Measurements from ENCODE around the gene MYD88.

MYD88 gene

DNA sequence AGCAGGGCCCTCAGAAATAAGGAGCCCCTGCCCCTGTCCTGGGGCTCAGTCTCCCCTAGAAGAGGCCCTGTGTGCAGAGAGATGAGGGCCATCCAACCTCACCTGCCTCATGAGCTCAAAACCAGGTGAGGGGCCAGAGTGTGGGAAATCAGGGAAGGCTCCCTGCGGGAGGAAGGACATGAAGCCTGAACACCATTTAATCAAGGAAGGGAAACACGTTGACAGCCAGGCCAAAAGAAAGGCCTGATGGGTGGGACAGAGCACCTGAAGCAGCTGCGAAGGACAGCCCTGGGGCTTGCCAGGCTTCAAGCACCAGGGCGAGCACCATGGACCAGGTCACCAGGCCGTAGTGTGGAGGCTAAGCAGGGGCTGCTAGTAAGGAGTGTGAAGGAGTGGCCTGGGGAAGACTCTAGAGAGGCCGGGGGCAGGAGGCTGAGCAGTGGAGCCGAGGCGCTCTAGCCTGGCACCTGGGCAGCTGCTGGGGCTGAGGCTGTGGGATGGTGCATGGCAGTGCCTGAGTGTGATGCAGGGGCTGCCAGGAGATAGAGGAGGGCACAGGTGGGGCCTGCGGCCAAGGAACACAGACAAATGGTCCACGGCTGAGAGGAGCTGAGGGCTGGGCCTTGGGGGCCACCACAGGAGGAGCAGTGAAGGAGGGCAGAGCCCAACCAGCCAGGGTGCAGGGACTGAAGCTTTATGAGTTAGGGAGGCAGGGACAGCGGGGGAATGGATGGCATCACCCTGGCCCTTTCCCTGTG lies 17.6 kb upstream of the MYD88 start:
- no peak overlapping the region for H3K9ac ChIP-seq (ENCODE audit: low read depth, low read length)
- H3K9me3 ChIP-seq (ENCODE audit: control insufficient read depth, insufficient read depth, low read length), result no peaks in the 10 kb centered on the region
- no peaks in the 10 kb centered on the region; the same call in 1 of the 2 replicates for H3K27me3 ChIP-seq (ENCODE audit: control insufficient read depth, insufficient read depth, low read length)
- no peaks in the 10 kb centered on the region for H3K4me1 ChIP-seq (ENCODE audit: control insufficient read depth, insufficient read depth, low read length)
- H3K36me3 ChIP-seq (ENCODE audit: control insufficient read depth, insufficient read depth, low read length), result peaks cover 44% of the 10 kb centered on the region
- no peak overlapping the region for H3K4me3 ChIP-seq (ENCODE audit: low read depth, low read length)
- H3K27ac ChIP-seq (ENCODE audit: low read depth, low read length), result no peak overlapping the region

DNA sequence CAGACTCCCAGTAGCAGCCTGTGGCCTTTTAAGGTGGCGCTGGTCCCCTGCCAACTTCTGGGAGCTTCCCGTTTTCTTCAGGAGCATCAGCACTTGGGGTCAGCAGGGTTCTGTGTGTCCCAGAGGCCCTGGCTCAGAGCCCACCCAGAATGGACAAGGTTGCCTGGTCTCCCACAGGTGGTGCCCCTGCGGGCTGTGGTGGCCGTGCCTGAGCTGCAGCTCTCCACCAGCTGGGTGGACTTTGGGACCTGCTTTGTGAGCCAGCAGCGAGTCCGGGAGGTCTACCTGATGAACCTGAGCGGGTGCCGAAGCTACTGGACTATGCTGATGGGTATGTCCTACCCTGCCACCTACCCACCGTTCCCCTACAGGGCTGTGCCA lies 17.0 kb upstream of the MYD88 start:
- no peak overlapping the region for H3K9ac ChIP-seq (ENCODE audit: low read depth, low read length)
- no peak overlapping the region for H3K27ac ChIP-seq (ENCODE audit: low read depth, low read length)
- H3K36me3 ChIP-seq (ENCODE audit: control insufficient read depth, insufficient read depth, low read length), result peaks cover 50% of the 10 kb centered on the region
- H3K9me3 ChIP-seq (ENCODE audit: control insufficient read depth, insufficient read depth, low read length), result no peaks in the 10 kb centered on the region
- no peaks in the 10 kb centered on the region for H3K4me1 ChIP-seq (ENCODE audit: control insufficient read depth, insufficient read depth, low read length)
- H3K27me3 ChIP-seq (ENCODE audit: control insufficient read depth, insufficient read depth, low read length), result no peaks in the 10 kb centered on the region
- H3K4me3 ChIP-seq (ENCODE audit: low read depth, low read length), result no peak overlapping the region

DNA sequence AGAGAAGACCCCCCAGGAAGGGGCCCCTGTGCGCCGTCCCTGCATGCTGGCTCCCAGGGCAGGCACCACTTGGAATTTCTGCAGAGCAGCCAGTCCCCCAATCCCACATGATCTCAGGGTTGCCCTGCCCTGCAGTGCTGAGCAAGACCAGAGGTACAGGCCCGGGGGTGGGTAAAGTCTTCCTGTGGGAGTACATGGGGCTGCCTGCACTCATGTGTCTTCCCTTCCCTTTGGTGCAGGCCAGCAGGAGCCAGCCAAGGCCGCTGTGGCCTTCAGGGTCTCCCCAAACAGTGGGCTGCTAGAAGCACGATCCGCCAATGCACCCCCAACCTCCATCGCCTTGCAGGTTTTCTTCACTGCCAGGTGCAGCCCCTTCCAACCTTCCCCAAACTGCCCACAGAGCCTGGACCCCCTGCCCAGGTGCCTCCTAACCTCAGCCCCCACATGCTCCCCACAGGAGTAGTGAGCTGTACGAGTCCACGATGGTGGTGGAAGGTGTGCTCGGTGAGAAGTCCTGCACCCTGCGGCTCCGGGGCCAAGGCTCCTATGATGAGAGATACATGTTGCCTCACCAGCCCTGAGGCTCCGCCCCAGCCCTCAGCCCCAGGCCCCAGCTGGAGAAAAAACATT lies 16.5 kb upstream of the MYD88 start:
- H3K9me3 ChIP-seq (ENCODE audit: control insufficient read depth, insufficient read depth, low read length), result no peaks in the 10 kb centered on the region
- no peak overlapping the region for H3K4me3 ChIP-seq (ENCODE audit: low read depth, low read length)
- H3K36me3 ChIP-seq (ENCODE audit: control insufficient read depth, insufficient read depth, low read length), result peaks cover 54% of the 10 kb centered on the region
- no peak overlapping the region for H3K9ac ChIP-seq (ENCODE audit: low read depth, low read length)
- H3K27ac ChIP-seq (ENCODE audit: low read depth, low read length), result no peak overlapping the region
- no peaks in the 10 kb centered on the region for H3K4me1 ChIP-seq (ENCODE audit: control insufficient read depth, insufficient read depth, low read length)
- no peaks in the 10 kb centered on the region for H3K27me3 ChIP-seq (ENCODE audit: control insufficient read depth, insufficient read depth, low read length)

DNA sequence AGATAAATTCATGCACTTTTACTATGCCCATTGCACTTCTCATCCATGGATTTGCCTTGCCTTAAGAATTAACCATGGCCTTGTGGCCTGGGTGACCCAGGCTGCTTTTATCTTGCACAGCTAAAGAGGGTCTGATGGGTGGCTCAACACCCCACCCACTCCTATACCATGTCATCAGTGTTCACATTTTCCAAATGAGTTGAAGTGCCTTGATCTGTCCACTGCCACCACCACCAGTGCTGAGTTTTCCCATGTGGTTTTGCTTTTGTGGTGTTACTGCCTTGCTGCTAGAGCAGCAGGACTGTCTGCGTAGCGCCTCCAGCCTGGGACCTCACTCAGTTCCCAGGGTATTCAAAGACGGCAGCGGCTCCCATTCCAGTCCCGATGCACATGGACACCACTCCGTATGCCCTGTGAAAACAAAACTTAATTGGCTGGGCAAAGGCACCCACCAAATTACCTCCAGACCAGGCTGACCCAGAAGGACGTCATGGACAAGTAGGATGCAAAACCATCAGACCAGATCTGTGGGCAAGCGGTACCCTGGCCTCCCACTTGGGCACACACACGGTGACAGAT lies 15.7 kb upstream of the MYD88 start:
- Histone ChIP-seq H3K36me3 (ENCODE audit: control insufficient read depth, insufficient read depth, low read length) (peaks cover 63% of the 10 kb centered on the region), H3K9ac (ENCODE audit: low read depth, low read length) (no peak overlapping the region), H3K27me3 (ENCODE audit: control insufficient read depth, insufficient read depth, low read length) (no peaks in the 10 kb centered on the region), H3K9me3 (ENCODE audit: control insufficient read depth, insufficient read depth, low read length) (no peaks in the 10 kb centered on the region), H3K4me3 (ENCODE audit: low read depth, low read length) (no peak overlapping the region), H3K4me1 (ENCODE audit: control insufficient read depth, insufficient read depth, low read length) (no peaks in the 10 kb centered on the region), H3K27ac (ENCODE audit: low read depth, low read length) (no peak overlapping the region)

DNA sequence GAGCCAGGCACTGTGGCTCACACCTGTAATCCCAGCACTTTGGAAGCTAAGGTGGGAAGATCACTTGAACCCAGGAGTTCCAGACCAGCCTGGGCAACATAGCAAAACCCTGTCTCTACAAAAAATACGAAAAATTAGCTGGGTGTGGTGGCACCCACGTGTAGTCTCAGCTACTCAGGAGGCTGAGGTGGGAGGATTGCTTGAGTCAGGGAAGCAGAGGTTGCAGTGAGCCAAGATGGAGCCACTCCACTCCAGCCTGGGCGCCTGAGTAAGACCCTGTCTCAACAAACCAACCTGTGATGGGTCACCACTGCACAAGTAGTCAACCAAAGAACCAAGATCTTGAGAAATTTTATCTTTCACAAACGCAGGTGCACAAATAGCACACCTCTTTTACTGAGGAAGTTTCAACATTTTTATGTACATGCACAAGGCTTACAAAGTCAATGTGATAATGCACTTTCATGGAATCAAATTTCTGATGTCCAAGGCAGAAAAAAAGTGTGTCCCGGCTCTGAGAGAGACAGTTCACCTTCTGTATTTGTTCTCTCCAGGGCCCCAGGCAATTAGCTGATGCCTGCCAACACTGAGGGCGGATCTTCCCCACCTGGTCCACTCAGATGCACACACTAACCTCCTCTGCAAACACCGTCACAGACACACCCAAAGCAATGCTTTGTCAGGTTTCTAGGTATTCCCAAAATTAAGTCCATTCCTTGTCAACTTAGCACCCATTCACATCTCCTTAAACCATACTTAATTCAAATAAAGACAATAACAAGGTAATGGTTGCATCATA lies 13.9 kb upstream of the MYD88 start:
- Histone ChIP-seq H3K4me1 (ENCODE audit: control insufficient read depth, insufficient read depth, low read length) (no peaks in the 10 kb centered on the region), H3K27ac (ENCODE audit: low read depth, low read length) (no peak overlapping the region), H3K9me3 (ENCODE audit: control insufficient read depth, insufficient read depth, low read length) (no peaks in the 10 kb centered on the region), H3K4me3 (ENCODE audit: low read depth, low read length) (no peak overlapping the region), H3K27me3 (ENCODE audit: control insufficient read depth, insufficient read depth, low read length) (no peaks in the 10 kb centered on the region), H3K36me3 (ENCODE audit: control insufficient read depth, insufficient read depth, low read length) (peaks cover 78% of the 10 kb centered on the region), H3K9ac (ENCODE audit: low read depth, low read length) (no peak overlapping the region)

DNA sequence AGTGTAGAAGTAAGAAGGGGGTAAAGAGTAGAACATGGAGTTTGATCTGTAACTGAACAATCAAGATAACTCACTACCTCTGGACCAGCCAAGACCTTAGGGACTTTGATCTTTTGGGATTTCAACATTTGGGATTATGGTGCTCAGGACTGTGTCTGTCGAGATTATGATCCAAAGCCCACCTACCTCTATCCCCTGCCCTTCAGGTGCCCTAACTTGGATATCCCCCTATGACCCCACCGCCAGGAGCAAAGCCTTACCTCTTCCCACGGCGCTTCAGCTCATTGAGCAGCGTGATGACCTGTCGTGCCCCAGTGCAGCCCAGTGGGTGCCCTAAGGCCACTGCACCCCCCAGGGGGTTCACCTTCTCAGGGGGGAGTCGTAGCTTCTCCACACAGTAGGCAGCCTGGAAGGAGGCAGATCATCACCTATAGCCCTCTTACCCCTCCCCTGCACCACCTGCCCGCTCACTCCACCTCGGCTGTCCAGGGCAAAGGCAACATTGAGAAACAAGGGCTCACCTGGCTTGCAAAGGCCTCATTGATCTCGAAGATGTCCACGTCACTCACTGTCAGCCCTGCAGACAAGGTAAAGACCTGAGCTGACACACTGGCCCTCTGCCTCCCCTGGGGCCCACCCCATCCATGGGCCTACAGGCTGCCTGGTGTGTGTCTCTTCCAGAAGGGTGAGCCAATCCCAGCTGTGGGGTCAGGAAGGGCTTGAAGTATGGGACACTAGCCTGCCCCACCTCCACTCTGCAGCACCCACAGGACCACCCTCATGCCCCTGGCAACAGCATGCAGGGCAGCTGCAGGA lies 12.9 kb upstream of the MYD88 start:
- no peaks in the 10 kb centered on the region for H3K9me3 ChIP-seq (ENCODE audit: control insufficient read depth, insufficient read depth, low read length)

DNA sequence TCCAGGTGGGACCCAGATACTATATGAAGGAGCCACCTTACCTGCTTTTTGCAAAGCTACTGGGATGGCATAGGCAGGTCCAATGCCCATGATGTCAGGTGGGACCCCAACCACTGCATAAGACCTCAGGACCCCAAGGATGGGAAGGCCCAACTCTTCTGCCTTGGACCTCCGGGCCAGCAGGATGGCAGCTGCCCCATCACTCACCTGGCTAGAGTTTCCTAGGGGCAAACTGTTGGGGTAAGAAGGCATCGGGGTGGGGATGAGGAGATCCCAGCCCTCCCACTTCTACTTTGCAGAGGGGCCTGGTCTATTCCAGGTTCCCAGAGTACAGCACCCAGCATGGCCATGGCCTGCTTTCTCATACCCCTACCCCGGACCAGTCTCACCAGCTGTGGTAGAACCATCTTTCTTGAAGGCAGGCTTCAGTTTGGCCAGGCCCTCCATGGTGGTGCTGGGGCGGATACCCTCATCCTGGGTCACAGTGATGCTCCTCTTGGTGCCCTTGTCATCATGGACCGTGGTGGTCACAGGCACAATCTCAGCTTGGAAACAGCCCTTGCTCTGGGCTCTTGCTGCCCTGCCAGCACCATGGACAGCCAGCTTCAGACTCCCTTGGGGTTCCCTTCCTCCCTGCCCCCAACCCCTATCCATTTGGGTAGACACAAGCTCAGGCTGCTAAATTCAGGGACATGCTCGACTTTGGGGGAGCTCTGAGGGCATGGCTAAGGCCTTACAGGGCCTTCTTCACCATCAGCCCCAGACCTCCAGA lies 12.2 kb upstream of the MYD88 start:
- Histone ChIP-seq H3K27me3 (ENCODE audit: control insufficient read depth, insufficient read depth, low read length) (no peaks in the 10 kb centered on the region), H3K4me3 (ENCODE audit: low read depth, low read length) (no peak overlapping the region), H3K4me1 (ENCODE audit: control insufficient read depth, insufficient read depth, low read length) (no peaks in the 10 kb centered on the region), H3K9me3 (ENCODE audit: control insufficient read depth, insufficient read depth, low read length) (no peaks in the 10 kb centered on the region), H3K9ac (ENCODE audit: low read depth, low read length) (no peak overlapping the region), H3K27ac (ENCODE audit: low read depth, low read length) (no peak overlapping the region), H3K36me3 (ENCODE audit: control insufficient read depth, insufficient read depth, low read length) (peaks cover 93% of the 10 kb centered on the region)

More for the DNA sequence above, 12.9 kb upstream of the MYD88 start:
- Histone ChIP-seq H3K4me1 (ENCODE audit: control insufficient read depth, insufficient read depth, low read length) (no peaks in the 10 kb centered on the region), H3K4me3 (ENCODE audit: low read depth, low read length) (no peak overlapping the region), H3K27me3 (ENCODE audit: control insufficient read depth, insufficient read depth, low read length) (no peaks in the 10 kb centered on the region), H3K9ac (ENCODE audit: low read depth, low read length) (no peak overlapping the region), H3K36me3 (ENCODE audit: control insufficient read depth, insufficient read depth, low read length) (peaks cover 85% of the 10 kb centered on the region), H3K27ac (ENCODE audit: low read depth, low read length) (no peak overlapping the region)

DNA sequence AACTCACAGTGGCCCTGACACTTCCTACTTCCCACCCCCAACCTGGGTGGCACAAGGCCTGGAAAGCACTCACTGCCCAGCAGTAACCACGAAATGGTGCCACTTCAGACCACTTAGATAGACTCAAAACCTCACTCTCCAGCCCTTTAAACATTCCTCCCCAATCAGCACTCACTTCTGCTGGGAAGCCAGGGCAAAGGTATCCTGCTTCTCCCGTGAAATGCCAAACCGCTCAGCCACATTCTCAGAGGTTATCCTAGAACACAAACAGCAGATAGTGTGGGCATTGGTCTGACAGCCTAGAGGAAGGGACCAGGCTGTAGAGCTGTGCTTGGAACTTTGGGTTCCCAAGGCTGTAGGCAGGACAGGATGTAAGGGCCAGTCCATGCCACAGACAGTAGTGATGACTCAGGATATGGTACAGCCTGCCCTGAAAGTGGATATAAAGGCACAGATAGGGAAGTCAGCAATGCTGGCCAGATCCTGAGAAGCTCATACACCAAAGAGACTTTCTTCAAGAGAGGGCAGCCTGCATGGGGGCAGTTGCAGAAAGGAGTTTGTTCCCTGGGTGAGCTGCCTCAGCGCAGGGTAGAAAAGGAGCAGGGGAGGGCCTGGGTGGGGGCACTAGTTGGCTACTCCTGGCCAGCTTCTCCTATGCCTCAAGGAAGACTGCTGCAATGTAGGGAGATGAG lies 10.7 kb upstream of the MYD88 start:
- Histone ChIP-seq H3K27ac (ENCODE audit: low read depth, low read length) (no peak overlapping the region), H3K36me3 (ENCODE audit: control insufficient read depth, insufficient read depth, low read length) (peaks cover 82% of the 10 kb centered on the region), H3K9ac (ENCODE audit: low read depth, low read length) (no peak overlapping the region), H3K27me3 (ENCODE audit: control insufficient read depth, insufficient read depth, low read length) (no peaks in the 10 kb centered on the region), H3K9me3 (ENCODE audit: control insufficient read depth, insufficient read depth, low read length) (no peaks in the 10 kb centered on the region), H3K4me1 (ENCODE audit: control insufficient read depth, insufficient read depth, low read length) (no peaks in the 10 kb centered on the region), H3K4me3 (ENCODE audit: low read depth, low read length) (no peak overlapping the region)

DNA sequence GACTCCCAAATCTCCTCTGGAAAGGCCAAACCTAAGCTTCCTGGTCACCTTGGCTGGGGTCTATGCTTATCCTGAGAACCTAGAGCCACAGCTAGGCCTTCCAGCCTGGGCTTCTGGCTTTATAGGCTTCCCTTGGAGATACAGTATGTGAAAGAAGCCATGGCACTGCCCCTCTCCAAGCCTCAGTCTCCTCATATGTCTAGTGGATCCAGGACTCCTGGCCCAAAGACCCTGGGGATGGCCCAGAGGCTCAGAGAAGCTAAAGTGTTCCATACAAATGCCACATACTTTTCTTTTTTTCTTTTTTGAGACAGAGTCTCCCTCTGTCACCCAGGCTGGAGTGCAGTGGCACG lies 10.2 kb upstream of the MYD88 start:
- H3K4me3 ChIP-seq (ENCODE audit: low read depth, low read length), result no peak overlapping the region
- no peaks in the 10 kb centered on the region for H3K9me3 ChIP-seq (ENCODE audit: control insufficient read depth, insufficient read depth, low read length)
- H3K9ac ChIP-seq (ENCODE audit: low read depth, low read length), result no peak overlapping the region
- H3K27ac ChIP-seq (ENCODE audit: low read depth, low read length), result no peak overlapping the region
- H3K36me3 ChIP-seq (ENCODE audit: control insufficient read depth, insufficient read depth, low read length), result peaks cover 81% of the 10 kb centered on the region
- no peaks in the 10 kb centered on the region for H3K27me3 ChIP-seq (ENCODE audit: control insufficient read depth, insufficient read depth, low read length)
- no peaks in the 10 kb centered on the region for H3K4me1 ChIP-seq (ENCODE audit: control insufficient read depth, insufficient read depth, low read length)

Data from HUES48 (cell line).